GM19455 (cell line): ENCODE results near the gene GOLGA8K.
"Not testable (repeated sequence)": the region's sequence is repeated elsewhere in the genome, so short reads cannot be mapped to it uniquely, and the experiment has no call there.

Experiments used
- ATAC-seq: cut with Tn5 transposase; IDR thresholded peaks from one replicate; pipeline ENCODE4 v1.9.1; 2021; ENCODE audit not compliant: unreplicated experiment

GOLGA8K gene

GRCh38 chr15:32356909-32357308 lies 46.2 kb downstream of the GOLGA8K start:
- ATAC-seq, result not testable (repeated sequence)

DNA sequence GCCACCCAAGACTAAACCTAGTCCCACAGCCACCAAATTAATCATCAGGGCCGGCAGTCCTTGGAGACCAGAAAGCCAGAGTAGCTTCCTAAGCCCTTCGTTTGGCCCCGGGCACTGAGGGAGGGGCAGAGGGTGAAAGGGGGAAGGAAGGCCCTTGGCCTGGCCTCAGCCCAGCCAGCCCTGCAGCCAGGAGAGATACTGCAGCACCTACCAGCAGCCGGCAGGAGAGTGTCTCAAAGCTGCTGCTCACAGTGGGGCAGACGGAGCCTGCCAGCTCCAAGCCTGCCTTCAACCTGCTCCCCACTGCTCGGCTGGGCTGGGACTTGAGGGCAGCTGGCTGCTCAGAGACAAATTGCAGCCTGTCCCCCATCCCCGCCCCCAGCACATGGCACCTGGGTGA lies 50.3 kb downstream of the GOLGA8K start:
- ATAC-seq, result not testable (repeated sequence)

- not testable (repeated sequence) for ATAC-seq
Observed at GRCh38 chr15:32350563-32351220, 52.4 kb downstream of the GOLGA8K start.

- ATAC-seq, result not testable (repeated sequence)
Observed at GRCh38 chr15:32347037-32347436, 56.1 kb downstream of the GOLGA8K start.

DNA sequence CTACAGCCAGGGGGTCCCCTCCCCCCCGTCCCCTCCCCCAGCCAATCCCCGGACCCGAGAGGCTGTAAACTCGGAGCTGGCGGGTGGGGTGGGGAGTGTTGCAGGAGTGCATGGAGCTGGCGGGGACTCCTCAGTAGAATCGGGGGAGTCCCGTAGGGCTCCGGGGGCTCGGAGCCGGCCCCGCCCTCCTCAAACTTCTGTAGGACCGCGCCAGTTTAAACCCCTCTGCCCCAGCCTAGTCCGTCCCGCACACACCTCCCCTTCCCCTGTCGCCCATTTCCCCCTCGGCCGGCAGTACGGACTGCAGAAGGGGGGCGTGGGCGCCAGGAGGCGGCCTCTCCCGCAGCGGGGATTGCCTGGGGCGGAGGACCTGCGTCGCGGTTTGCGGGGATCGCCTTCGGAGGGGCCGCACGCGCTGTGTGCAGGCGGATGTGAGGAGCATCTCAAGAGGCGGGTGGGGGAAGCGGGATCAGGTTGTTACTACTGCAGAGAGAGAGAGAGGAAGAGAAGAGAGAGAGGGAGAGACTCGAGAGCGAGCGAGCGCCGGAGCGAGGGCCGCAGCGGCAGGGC lies 57.0 kb downstream of the GOLGA8K start:
- not testable (repeated sequence) for ATAC-seq

DNA sequence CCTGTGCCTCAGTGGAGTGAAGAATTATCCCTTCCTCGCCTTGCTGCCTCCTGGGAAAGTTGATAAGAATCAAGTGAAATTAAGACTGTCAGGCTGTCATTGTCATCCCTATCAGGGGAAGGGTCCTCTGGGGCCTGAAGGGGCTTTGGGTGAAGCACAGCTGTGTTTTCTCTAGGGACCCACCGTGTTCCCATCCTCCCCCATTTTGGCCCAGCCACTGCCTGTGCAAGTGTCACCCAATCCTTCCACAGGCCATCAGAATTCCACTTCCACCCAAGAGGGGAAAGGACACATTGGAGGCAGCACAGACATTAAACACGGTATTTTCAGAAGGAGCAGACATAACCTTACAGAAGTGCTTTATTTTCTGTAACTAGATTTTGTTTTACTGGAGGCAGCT lies 59.2 kb downstream of the GOLGA8K start:
- not testable (repeated sequence) for ATAC-seq
